Panc1 (cell line): Measurements from ENCODE around the gene PCYT1B. TPM values are rescaled to one million over a fixed set of nuclear protein-coding genes. Genes with fewer than 3 reads are reported as not detected.

Experiments used
- ATAC-seq: fragments of 200-7000 bp; cut with Tn5 transposase; 2 replicates; pipeline ENCODE4 v1.9.1; 2020; ENCODE audit warnings: mild to moderate bottlenecking, moderate library complexity
- BruUV-seq: library from RNA; stranded (reverse); fragments of 400-500 nt; replicated peaks from 2 replicates; lab custom pipeline; 2021; lab: Mats Ljungman, UMichigan
- CTCF ChIA-PET: fragments of 300-600 bp; sonication (Branson Sonifier 250); formaldehyde crosslinking; loops from one replicate; lab custom pipeline; 2022; ENCODE audit warnings: antibody characterized with exemption; lab: Charles Lee
- POLR2A ChIA-PET: fragments of 300-600 bp; sonication (Branson Sonifier 250); formaldehyde crosslinking; loops from one replicate; lab custom pipeline; 2022; ENCODE audit warnings: antibody characterized with exemption; lab: Charles Lee
- DNase-seq: peaks from one replicate; pipeline ENCODE4 v3.0.0-alpha.2; 2010; ENCODE audit warnings: low read depth, low spot score
- H3K27ac ChIP-seq: 2 replicates; pipeline ENCODE4 v1.5.1; 2011; ENCODE audit warnings: mild to moderate bottlenecking, low read length, inconsistent platforms
- H3K27me3 ChIP-seq: fragments of 200-500 bp; sonication (Bioruptor generic); 2 replicates; pipeline ENCODE4 v1.6.0; 2014; ENCODE audit warnings: low read length, inconsistent platforms; ENCODE audit not compliant: control insufficient read depth, insufficient read depth
- H3K36me3 ChIP-seq: fragments of 200-500 bp; sonication (Bioruptor generic); 2 replicates; pipeline ENCODE4 v1.5.1; 2014; ENCODE audit warnings: inconsistent platforms, mild to moderate bottlenecking, low read length, moderate library complexity; ENCODE audit not compliant: control insufficient read depth, insufficient read depth
- H3K4me1 ChIP-seq: 2 replicates; pipeline ENCODE4 v1.5.1; 2011; ENCODE audit warnings: inconsistent platforms, mild to moderate bottlenecking, low read length, moderate library complexity; ENCODE audit not compliant: control insufficient read depth, insufficient read depth
- H3K4me3 ChIP-seq, 2 experiments: 2 replicates each; pipeline ENCODE4 v1.5.1; 2011 to 2012; ENCODE audit warnings: low read depth in 2 of 2, low read length in 2 of 2, mild to moderate bottlenecking in 2 of 2, inconsistent platforms in 1 of 2, moderate library complexity in 1 of 2
- H3K9me3 ChIP-seq: fragments of 200-500 bp; sonication (Bioruptor generic); 2 replicates; pipeline ENCODE4 v1.5.1; 2014; ENCODE audit warnings: low read depth, mild to moderate bottlenecking, inconsistent platforms, low read length, moderate library complexity; ENCODE audit not compliant: control insufficient read depth, insufficient read depth
- POLR2AphosphoS5 ChIP-seq: IDR thresholded peaks from 2 replicates; pipeline ENCODE4 v1.6.1; 2012; ENCODE audit warnings: mild to moderate bottlenecking, low read depth, low read length, moderate library complexity
- REST ChIP-seq, 2 experiments: IDR thresholded peaks; 2 replicates each; pipeline ENCODE4 v1.6.1; 2011 to 2012; ENCODE audit warnings: low read depth in 2 of 2, control low read depth in 1 of 2, low read length in 1 of 2, mild to moderate bottlenecking in 1 of 2, moderate library complexity in 1 of 2; ENCODE audit not compliant: insufficient read depth in 1 of 2
- SIN3A ChIP-seq: IDR thresholded peaks from 2 replicates; pipeline ENCODE4 v1.6.1; 2012; ENCODE audit warnings: low read depth, mild to moderate bottlenecking, low read length, moderate library complexity, borderline replicate concordance; ENCODE audit not compliant: insufficient read depth
- TCF7L2 ChIP-seq: IDR thresholded peaks from 2 replicates; pipeline ENCODE4 v1.6.1; 2011; ENCODE audit warnings: mild to moderate bottlenecking, low read depth, low read length, inconsistent platforms
- in situ Hi-C: cut with HindIII; loops from 2 replicates; pipeline ENCODE4 v1.10.0; 2016; ENCODE audit warnings: low sequenced_read_pairs, low pct_unique_long_range_greater_than_20kb
- intact Hi-C: fragments of 100-400 bp; cut with micrococcal nuclease; formaldehyde crosslinking; loops from one replicate; pipeline ENCODE4 v1.10.0; 2022; ENCODE audit not compliant: unreplicated experiment
- total RNA-seq: library from RNA; stranded (reverse); gene quantifications from one replicate; pipeline ENCODE4 v1.2.1, GENCODE V29; 2021; ENCODE audit not compliant: unreplicated experiment
- TF ChIP-seq, protein P1 (sequence below): fragments of 450-650 bp; IDR thresholded peaks from 2 replicates; pipeline ENCODE4 v1.5.1; 2017; ENCODE audit warnings: mild to moderate bottlenecking

The PCYT1B gene
- total RNA-seq, 1 experiment from 2014 or later: 0.03 TPM

- in situ Hi-C loops: no loop called here
- POLR2A ChIA-PET: no interaction called here
- intact Hi-C loops: no loop called here
- H3K36me3 ChIP-seq: no peaks in the 10 kb centered on the region
- no peak overlapping the region for H3K27ac ChIP-seq
- CTCF ChIA-PET: no interaction called here
- no peak overlapping the region for H3K4me3 ChIP-seq
- no peaks in the 10 kb centered on the region for H3K4me1 ChIP-seq
- no peaks in the 10 kb centered on the region for H3K9me3 ChIP-seq
- no peaks in the 10 kb centered on the region for H3K27me3 ChIP-seq
- no peak for ATAC-seq
- BruUV-seq: no TSS peak
- TF ChIP-seq TCF7L2 (no peak), POLR2AphosphoS5 (no peak), REST (IDR thresholded peaks at IDR 0.05; ENCODE audit: insufficient read depth in 1 of 2, low read depth in 2 of 2, low read length in 1 of 2) (no peak), SIN3A (no peak)
- TF ChIP-seq, protein P1, sequence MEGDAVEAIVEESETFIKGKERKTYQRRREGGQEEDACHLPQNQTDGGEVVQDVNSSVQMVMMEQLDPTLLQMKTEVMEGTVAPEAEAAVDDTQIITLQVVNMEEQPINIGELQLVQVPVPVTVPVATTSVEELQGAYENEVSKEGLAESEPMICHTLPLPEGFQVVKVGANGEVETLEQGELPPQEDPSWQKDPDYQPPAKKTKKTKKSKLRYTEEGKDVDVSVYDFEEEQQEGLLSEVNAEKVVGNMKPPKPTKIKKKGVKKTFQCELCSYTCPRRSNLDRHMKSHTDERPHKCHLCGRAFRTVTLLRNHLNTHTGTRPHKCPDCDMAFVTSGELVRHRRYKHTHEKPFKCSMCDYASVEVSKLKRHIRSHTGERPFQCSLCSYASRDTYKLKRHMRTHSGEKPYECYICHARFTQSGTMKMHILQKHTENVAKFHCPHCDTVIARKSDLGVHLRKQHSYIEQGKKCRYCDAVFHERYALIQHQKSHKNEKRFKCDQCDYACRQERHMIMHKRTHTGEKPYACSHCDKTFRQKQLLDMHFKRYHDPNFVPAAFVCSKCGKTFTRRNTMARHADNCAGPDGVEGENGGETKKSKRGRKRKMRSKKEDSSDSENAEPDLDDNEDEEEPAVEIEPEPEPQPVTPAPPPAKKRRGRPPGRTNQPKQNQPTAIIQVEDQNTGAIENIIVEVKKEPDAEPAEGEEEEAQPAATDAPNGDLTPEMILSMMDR: no peak
- DNase-seq: no peak
Observed at GRCh38 chrX:24619647-24620046, 27.5 kb downstream of the PCYT1B start.

- TF ChIP-seq REST (IDR thresholded peaks at IDR 0.05; ENCODE audit: insufficient read depth in 1 of 2, low read depth in 2 of 2, low read length in 1 of 2) (no peak), TCF7L2 (no peak), POLR2AphosphoS5 (no peak), SIN3A (no peak)
- TF ChIP-seq, protein P1: no peak
- no peaks in the 10 kb centered on the region for H3K4me1 ChIP-seq
- no peak overlapping the region for H3K4me3 ChIP-seq
- H3K36me3 ChIP-seq: no peaks in the 10 kb centered on the region
- BruUV-seq: no TSS peak
- in situ Hi-C loops (no loop called here), intact Hi-C loops (no loop called here)
- H3K27me3 ChIP-seq: no peaks in the 10 kb centered on the region
- H3K9me3 ChIP-seq: no peaks in the 10 kb centered on the region
- POLR2A ChIA-PET: no interaction called here
- DNase-seq: no peak
- no peak for ATAC-seq
- CTCF ChIA-PET: no interaction called here
- no peak overlapping the region for H3K27ac ChIP-seq
Observed at GRCh38 chrX:24610516-24610915, 36.6 kb downstream of the PCYT1B start.
